DMS153 treated with DMSO at 0.1 percent for 48 hours (cell line): ENCODE measurements around the gene MRPL33.

Experiments used
- DNase-seq: peaks from one replicate; lab custom pipeline; 2025; ENCODE audit not compliant: unreplicated experiment; lab: John Stamatoyannopoulos, UW

MRPL33 gene

GRCh38 chr2:27771548-27772335 is at the start of gene MRPL33:
MRPL33 (plus strand) TSS chr2:27771719; CDS start chr2:27771778, 59 bp downstream.
- DNase-seq = peak; percentile 79

- no peak for DNase-seq
Observed at GRCh38 chr2:27721884-27722485, 49.5 kb upstream of the MRPL33 start.

- no peak for DNase-seq
Observed at GRCh38 chr2:27723372-27724144, 48.0 kb upstream of the MRPL33 start.

- DNase-seq = no peak
Observed at GRCh38 chr2:27724191-27724590, 47.3 kb upstream of the MRPL33 start.

- no peak for DNase-seq
Observed at GRCh38 chr2:27724905-27725701, 46.4 kb upstream of the MRPL33 start.

- no peak for DNase-seq
Observed at GRCh38 chr2:27727257-27727656, 44.3 kb upstream of the MRPL33 start.

GRCh38 chr2:27728081-27728858 is 43.2 kb upstream of the MRPL33 start:
- no peak for DNase-seq

- no peak for DNase-seq
Observed at GRCh38 chr2:27729198-27729597, 42.3 kb upstream of the MRPL33 start.

- DNase-seq = no peak
Observed at GRCh38 chr2:27729614-27730013, 41.9 kb upstream of the MRPL33 start.

GRCh38 chr2:27730261-27730662 is 41.3 kb upstream of the MRPL33 start:
- DNase-seq = no peak

- DNase-seq = no peak
Observed at GRCh38 chr2:27730980-27731691, 40.4 kb upstream of the MRPL33 start.

GRCh38 chr2:27734305-27734704 is 37.2 kb upstream of the MRPL33 start:
- DNase-seq = no peak

GRCh38 chr2:27735263-27735904 is 36.1 kb upstream of the MRPL33 start:
- DNase-seq = peak; percentile 42

GRCh38 chr2:27736031-27736889 is 35.3 kb upstream of the MRPL33 start:
- no peak for DNase-seq

- DNase-seq = no peak
Observed at GRCh38 chr2:27736890-27737204, 34.7 kb upstream of the MRPL33 start.

- DNase-seq = no peak
Observed at GRCh38 chr2:27737676-27738348, 33.7 kb upstream of the MRPL33 start.

GRCh38 chr2:27738349-27739057 is 33.0 kb upstream of the MRPL33 start:
- DNase-seq = no peak
